GM19372 (cell line): ENCODE measurements around the gene STAT1.

Experiments
- ATAC-seq: cut with Tn5 transposase; IDR thresholded peaks from one replicate; pipeline ENCODE4 v1.9.1; 2021; ENCODE audit warnings: mild to moderate bottlenecking, low read depth, moderate library complexity; ENCODE audit not compliant: unreplicated experiment

Gene STAT1

DNA sequence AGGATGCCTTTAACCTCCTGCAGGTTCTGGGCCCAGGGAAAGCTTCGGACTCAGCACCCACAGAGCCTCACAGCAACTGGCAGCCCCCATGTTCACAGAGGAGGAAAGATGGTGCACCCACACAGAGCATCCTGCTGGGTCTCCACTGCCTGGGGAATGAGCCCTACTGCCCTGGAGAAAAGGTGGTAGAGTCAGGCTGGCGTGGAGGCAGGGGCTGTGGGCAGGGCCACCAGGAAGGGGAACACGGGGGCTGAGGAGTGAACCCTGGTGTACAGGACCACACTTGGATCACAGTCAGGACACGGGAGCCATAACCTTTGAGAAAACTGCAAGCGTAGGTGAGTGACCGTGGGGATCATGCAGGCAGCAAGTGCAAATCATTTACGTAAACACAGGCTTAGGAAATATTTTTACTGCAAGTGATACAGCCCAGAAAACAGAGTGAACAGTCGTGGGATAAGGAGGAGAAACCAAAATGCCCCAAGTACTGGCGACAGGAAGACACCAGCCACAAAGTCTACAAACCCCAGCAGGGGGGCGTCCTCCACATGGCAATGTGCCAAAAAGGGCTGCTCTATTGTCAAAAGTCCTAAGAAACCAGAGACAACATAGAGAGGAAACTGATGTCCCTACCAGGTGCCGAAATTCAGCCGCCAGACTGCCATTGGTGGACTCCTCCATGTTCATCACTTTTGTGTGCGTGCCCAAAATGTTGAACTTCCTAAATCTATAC is 27.6 kb downstream of the STAT1 start:
- no peak for ATAC-seq

- ATAC-seq: no peak
Measured at GRCh38 chr2:190984595-190984994, 29.4 kb downstream of the STAT1 start.

DNA sequence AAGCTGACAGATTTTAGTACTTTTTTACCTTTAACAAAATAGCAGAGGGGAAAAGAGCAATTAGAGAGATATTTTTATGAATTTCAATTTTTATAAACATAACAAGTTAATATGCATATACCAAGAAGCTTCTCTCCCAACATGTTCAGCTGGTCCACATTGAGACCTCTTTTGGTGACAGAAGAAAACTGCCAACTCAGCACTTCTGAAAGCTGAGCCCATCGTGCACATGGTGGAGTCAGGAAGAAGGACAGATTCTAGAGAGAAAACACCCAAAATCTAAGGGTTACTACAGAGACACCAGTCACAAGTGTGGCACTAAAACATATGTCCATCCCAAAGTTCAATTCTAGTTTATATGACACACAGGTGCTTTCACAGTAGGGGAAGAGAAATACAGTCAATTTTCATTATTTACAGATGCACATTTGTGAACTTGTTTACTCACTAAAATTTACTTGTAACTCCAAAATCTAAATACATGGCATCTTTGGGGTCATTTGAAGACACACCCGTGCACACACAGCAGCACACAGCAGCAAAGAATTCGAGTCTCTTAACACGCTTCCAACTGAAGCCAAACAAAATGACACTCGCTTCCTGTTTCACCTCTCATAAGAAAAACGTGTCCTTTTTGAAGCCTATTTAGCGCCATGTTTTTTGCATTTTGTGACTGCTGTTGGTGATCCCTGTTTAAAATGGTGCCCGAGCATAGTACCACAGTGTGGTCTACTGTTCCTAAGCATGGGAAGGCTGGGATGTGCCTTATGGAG is 31.5 kb downstream of the STAT1 start:
- no peak for ATAC-seq

- no peak for ATAC-seq
Measured at GRCh38 chr2:190981733-190982132, 32.2 kb downstream of the STAT1 start.

GRCh38 chr2:190981333-190981732 is 32.6 kb downstream of the STAT1 start:
- no peak for ATAC-seq

DNA sequence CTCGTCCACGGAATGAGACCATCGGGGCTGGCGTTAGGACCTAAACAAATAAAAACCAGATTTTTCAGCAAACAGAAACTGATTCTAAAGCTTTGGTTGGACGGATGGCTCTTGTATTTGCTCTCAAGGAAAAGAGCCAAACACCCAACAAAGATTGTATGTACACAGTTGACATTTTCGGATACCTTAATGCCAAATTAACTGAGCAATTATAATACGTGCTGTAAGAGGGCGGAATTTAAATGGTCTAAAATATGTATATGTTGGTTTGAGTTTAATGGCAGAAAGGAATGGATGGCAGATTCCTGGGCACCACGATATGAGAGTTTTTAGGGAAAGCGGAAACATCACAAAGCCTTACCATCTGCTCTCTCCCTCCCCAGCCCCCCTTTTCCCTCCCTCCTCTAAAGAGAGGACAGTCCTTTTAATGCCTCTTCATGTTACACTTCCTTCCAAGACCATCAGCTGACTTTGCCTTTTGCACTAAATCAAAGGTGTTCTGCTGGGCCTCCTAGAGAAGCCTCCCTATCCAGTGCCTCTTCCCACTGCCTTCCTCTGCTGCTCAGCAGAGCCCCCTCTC is 33.3 kb downstream of the STAT1 start:
- no peak for ATAC-seq

DNA sequence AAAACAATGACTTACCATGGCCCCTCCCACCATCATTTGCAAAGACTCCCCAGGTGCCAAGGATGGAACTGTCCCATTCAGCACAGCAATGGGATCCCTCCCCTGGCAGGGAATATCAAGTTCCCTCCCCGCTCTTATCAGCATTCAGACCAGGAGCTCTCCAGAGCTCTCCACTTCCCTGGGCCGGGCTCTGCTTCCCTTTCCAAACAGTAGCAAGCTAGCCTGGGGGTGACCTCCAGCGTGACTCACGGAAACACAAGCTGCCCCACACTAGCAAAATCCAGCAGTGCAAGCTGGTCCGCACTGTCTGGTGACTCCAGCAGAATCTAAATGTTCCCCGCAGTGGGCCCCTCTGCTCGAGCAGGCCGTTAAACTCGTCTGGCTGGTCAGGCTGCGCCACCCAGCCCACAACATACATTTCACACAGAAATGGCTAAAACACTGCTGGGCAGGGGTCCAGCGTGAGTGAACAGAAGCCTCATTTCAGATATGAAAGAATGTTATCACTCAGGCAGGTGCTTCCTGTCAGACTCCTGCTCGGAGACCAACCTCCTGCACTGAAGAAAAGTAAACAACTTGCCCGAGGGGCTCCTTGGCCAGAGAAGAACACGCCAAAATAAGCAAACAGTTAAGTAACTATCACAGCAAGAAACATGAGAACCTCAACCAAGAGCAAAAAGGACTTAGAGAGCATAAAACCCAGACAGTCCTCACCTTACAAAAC is 33.9 kb downstream of the STAT1 start:
- ATAC-seq: no peak

GRCh38 chr2:190978389-190979053 is 35.5 kb downstream of the STAT1 start:
- no peak for ATAC-seq

- ATAC-seq: no peak
Measured at GRCh38 chr2:190977505-190977904, 36.5 kb downstream of the STAT1 start.

- no peak for ATAC-seq
Measured at GRCh38 chr2:190976521-190976920, 37.5 kb downstream of the STAT1 start.

- no peak for ATAC-seq
Measured at GRCh38 chr2:190974629-190975361, 39.2 kb downstream of the STAT1 start.

DNA sequence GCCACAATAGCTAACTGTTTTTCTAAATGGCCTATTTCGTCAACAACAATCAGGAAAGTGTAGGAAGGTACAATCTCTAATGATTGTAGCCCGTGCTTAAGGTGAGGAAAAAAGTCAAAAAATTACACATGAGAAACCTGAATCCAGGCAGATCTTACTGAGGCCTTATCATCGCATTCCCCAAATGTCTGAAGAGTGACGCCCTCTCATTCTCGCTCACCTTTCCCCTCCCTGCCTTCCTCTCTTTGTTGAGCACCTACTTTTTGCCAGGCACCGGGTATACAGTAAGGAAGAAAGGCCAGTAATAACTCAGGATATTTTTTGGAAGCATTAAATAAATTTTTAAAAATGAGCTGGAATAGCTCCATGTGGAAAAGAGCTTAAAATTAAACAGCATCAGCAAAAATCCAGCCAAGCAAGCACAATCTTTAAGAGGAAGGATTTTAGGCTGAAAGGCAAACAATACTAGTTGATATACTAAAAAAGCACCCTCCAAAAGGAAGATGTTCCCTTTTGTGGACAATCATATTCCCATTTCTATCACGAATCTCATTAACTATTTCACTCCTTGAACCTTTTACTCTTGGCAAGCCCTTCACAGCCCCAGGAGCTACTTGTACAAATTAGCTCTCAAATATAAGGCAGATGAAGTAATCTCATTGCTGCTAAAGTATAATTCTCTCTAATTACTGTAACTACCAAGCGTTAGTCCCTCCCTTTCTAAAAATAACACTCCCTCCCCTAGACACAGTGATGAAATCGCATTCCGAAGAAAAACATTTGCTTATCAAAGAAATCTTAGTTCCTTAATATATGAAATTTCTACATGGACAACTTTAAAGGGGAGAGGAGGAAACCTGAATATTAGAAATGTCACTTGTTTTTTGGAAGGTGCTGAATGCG is 40.0 kb downstream of the STAT1 start:
- ATAC-seq: no peak

- ATAC-seq: no peak
Measured at GRCh38 chr2:190973262-190973661, 40.7 kb downstream of the STAT1 start.

GRCh38 chr2:190972846-190973245 is 41.1 kb downstream of the STAT1 start:
- no peak for ATAC-seq

GRCh38 chr2:190972213-190972612 is 41.8 kb downstream of the STAT1 start:
- no peak for ATAC-seq

DNA sequence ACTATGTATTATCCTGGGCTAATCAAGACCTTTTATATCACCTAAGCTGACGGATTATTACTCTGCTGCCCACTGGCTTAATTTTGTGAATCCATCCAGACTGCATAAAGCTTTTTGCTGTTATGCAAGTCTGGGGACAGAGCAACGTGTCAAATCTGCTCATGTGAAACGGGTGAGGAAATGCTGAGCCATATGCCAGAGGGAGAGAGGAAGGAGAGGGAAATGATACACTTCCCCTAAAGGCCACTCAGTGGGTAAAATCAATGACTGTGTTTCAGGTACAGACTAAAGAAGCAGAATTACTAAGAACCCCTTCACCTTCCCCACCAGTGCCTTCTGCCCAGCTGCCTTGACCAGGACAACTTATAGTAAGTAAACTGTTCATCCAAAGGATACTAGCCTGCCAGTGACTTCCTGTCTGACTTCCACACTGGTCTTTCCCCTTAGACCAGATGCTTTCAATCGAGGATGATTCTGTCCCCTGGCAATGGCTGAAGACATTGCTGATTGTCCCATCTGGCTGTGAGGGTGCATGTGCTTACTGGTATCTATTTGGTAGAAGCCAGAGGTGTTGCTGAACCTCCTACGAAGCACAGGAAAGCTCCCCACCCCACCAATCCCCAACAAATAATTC is 43.0 kb downstream of the STAT1 start:
- no peak for ATAC-seq

DNA sequence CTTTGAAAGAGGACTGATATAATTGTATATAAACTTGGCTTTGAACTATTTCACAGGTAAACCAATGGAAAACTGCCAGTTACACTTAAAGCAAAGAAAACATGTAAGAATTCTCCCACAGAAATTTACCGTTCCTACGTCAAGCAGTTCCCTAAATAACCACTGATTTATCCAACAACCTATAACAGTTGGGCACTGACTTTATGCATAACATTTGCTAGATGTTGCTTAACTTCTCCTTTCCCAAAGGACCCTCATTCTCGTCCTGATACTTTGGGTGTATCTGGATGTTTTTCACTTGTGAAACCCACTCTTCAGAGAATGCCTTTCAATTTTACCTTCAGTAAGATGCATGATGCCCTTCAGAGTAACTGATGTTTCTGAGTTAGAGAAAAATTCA is 43.8 kb downstream of the STAT1 start:
- ATAC-seq: no peak

DNA sequence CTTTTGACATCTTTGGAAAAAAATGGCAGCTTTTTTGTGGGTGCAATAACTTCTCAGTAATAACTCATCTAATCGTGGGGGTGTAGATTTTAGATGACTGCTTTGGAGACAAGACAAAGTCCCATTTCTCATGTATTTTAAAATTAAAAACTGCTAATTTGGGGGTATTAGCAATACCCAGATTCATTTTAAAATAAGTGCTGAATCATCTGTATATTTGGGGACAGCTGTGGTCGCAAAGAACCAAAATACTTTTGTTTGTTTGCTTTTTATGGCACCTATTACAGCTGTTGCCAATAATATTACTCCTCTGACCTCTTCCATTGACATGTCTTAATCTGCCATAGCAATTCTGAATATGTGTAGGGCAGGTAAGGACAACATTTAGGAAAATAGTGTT is 45.4 kb downstream of the STAT1 start:
- no peak for ATAC-seq
